IPS-11a (cell line): ENCODE measurements around the gene CEP89.
"Not testable (repeated sequence)": the region's sequence is repeated elsewhere in the genome, so short reads cannot be mapped to it uniquely, and the experiment has no call there.

ENCODE experiments used
- H3K4me3 ChIP-seq: one replicate; pipeline ENCODE4 v1.5.1; 2013; ENCODE audit warnings: low read depth, low read length, control low read depth

Gene CEP89

GRCh38 chr19:32966750-32967149 lies 5.0 kb downstream of the CEP89 start:
- no peak overlapping the region for H3K4me3 ChIP-seq

GRCh38 chr19:32945260-32945659 lies 26.5 kb downstream of the CEP89 start:
- no peak overlapping the region for H3K4me3 ChIP-seq

- not testable (repeated sequence) for H3K4me3 ChIP-seq
Observed at GRCh38 chr19:32941273-32941672, 30.5 kb downstream of the CEP89 start.

- H3K4me3 ChIP-seq, result no peak overlapping the region
Observed at GRCh38 chr19:32936065-32936464, 35.7 kb downstream of the CEP89 start.

- no peak overlapping the region for H3K4me3 ChIP-seq
Observed at GRCh38 chr19:32935629-32936028, 36.1 kb downstream of the CEP89 start.

GRCh38 chr19:32933571-32933970 lies 38.2 kb downstream of the CEP89 start:
- no peak overlapping the region for H3K4me3 ChIP-seq

GRCh38 chr19:32930567-32930966 lies 41.2 kb downstream of the CEP89 start:
- H3K4me3 ChIP-seq, result no peak overlapping the region

GRCh38 chr19:32928806-32929205 lies 43.0 kb downstream of the CEP89 start:
- no peak overlapping the region for H3K4me3 ChIP-seq

GRCh38 chr19:32924200-32924599 lies 47.6 kb downstream of the CEP89 start:
- H3K4me3 ChIP-seq, result no peak overlapping the region

- H3K4me3 ChIP-seq, result no peak overlapping the region
Observed at GRCh38 chr19:32921624-32922023, 50.1 kb downstream of the CEP89 start.

GRCh38 chr19:32919365-32919764 lies 52.4 kb downstream of the CEP89 start:
- H3K4me3 ChIP-seq, result no peak overlapping the region

GRCh38 chr19:32917616-32917996 lies 54.2 kb downstream of the CEP89 start:
- H3K4me3 ChIP-seq, result no peak overlapping the region

GRCh38 chr19:32916969-32917615 lies 54.7 kb downstream of the CEP89 start:
- H3K4me3 ChIP-seq, result no peak overlapping the region

- no peak overlapping the region for H3K4me3 ChIP-seq
Observed at GRCh38 chr19:32914879-32915660, 56.7 kb downstream of the CEP89 start.

GRCh38 chr19:32911467-32911866 lies 60.3 kb downstream of the CEP89 start:
- no peak overlapping the region for H3K4me3 ChIP-seq

- no peak overlapping the region for H3K4me3 ChIP-seq
Observed at GRCh38 chr19:32910874-32911273, 60.9 kb downstream of the CEP89 start.

- H3K4me3 ChIP-seq, result no peak overlapping the region
Observed at GRCh38 chr19:32910094-32910493, 61.7 kb downstream of the CEP89 start.

- no peak overlapping the region for H3K4me3 ChIP-seq
Observed at GRCh38 chr19:32909257-32909656, 62.5 kb downstream of the CEP89 start.

GRCh38 chr19:32908641-32909190 lies 63.0 kb downstream of the CEP89 start:
- no peak overlapping the region for H3K4me3 ChIP-seq

- no peak overlapping the region for H3K4me3 ChIP-seq
Observed at GRCh38 chr19:32902448-32902847, 69.3 kb downstream of the CEP89 start.

- H3K4me3 ChIP-seq, result no peak overlapping the region
Observed at GRCh38 chr19:32901504-32902161, 70.1 kb downstream of the CEP89 start.
